ENCODE data around the gene MCCC2.
"Not testable (repeated sequence)": the region's sequence is repeated elsewhere in the genome, so short reads cannot be mapped to it uniquely, and the experiment has no call there.

Gene MCCC2

GRCh38 chr5:71663191-71663969, 76.2 kb downstream of the MCCC2 start:
- TF ChIP-seq CTCF (IDR thresholded peaks at IDR 0.05; ENCODE audit: low read depth, low read length): no peak
- no peak overlapping the region for H3K4me3 ChIP-seq (replicated peaks in 1 of 2; ENCODE audit: low read depth in 2 of 2, low read length in 2 of 2)
- DNase-seq (ENCODE audit: low read depth in 2 of 2): no peak

- not testable (repeated sequence) for DNase-seq (ENCODE audit: low read depth in 2 of 2); H3K4me3 ChIP-seq (replicated peaks in 1 of 2; ENCODE audit: low read depth in 2 of 2, low read length in 2 of 2)
These were observed 77.5 kb downstream of the MCCC2 start for GRCh38 chr5:71664615-71665014.

- H3K4me3 ChIP-seq (replicated peaks in 1 of 2; ENCODE audit: low read depth in 2 of 2, low read length in 2 of 2): no peak overlapping the region
- TF ChIP-seq CTCF (IDR thresholded peaks at IDR 0.05; ENCODE audit: low read depth, low read length): no peak
These were observed 79.2 kb downstream of the MCCC2 start for GRCh38 chr5:71666321-71666720.

GRCh38 chr5:71677977-71678376, 90.8 kb downstream of the MCCC2 start:
- no peak for DNase-seq (ENCODE audit: low read depth in 2 of 2)
- TF ChIP-seq CTCF (IDR thresholded peaks at IDR 0.05; ENCODE audit: low read depth, low read length): no peak
- no peak overlapping the region for H3K4me3 ChIP-seq (replicated peaks in 1 of 2; ENCODE audit: low read depth in 2 of 2, low read length in 2 of 2)

More at GRCh38 chr5:71666321-71666720, 79.2 kb downstream of the MCCC2 start:
- no peak for DNase-seq (ENCODE audit: low read depth in 2 of 2)

GRCh38 chr5:71679714-71680113, 92.6 kb downstream of the MCCC2 start:
- DNase-seq (ENCODE audit: low read depth in 2 of 2): no peak
- H3K4me3 ChIP-seq (replicated peaks in 1 of 2; ENCODE audit: low read depth in 2 of 2, low read length in 2 of 2): no peak overlapping the region
- no peak for TF ChIP-seq CTCF (IDR thresholded peaks at IDR 0.05; ENCODE audit: low read depth, low read length)

GRCh38 chr5:71680510-71680909, 93.4 kb downstream of the MCCC2 start:
- DNase-seq (ENCODE audit: low read depth in 2 of 2): no peak
- no peak overlapping the region for H3K4me3 ChIP-seq (replicated peaks in 1 of 2; ENCODE audit: low read depth in 2 of 2, low read length in 2 of 2)
- TF ChIP-seq CTCF (IDR thresholded peaks at IDR 0.05; ENCODE audit: low read depth, low read length): no peak

- no peak overlapping the region for H3K4me3 ChIP-seq (replicated peaks in 1 of 2; ENCODE audit: low read depth in 2 of 2, low read length in 2 of 2)
- DNase-seq (ENCODE audit: low read depth in 2 of 2): peak; percentile 66 to 78
- no peak for TF ChIP-seq CTCF (IDR thresholded peaks at IDR 0.05; ENCODE audit: low read depth, low read length)
These were observed 94.2 kb downstream of the MCCC2 start for GRCh38 chr5:71681296-71681695.
